Panc1 (cell line): ENCODE data around the gene PRKCA. TPM values are rescaled to one million over a fixed set of nuclear protein-coding genes. Genes with fewer than 3 reads are reported as not detected.

Experiments used
- ATAC-seq: fragments of 200-7000 bp; cut with Tn5 transposase; 2 replicates; pipeline ENCODE4 v1.9.1; 2020; ENCODE audit warnings: mild to moderate bottlenecking, moderate library complexity
- BruUV-seq: library from RNA; stranded (reverse); fragments of 400-500 nt; replicated peaks from 2 replicates; lab custom pipeline; 2021; lab: Mats Ljungman, UMichigan
- CTCF ChIA-PET: fragments of 300-600 bp; sonication (Branson Sonifier 250); formaldehyde crosslinking; loops from one replicate; lab custom pipeline; 2022; ENCODE audit warnings: antibody characterized with exemption; lab: Charles Lee
- POLR2A ChIA-PET: fragments of 300-600 bp; sonication (Branson Sonifier 250); formaldehyde crosslinking; loops from one replicate; lab custom pipeline; 2022; ENCODE audit warnings: antibody characterized with exemption; lab: Charles Lee
- DNase-seq: peaks from one replicate; pipeline ENCODE4 v3.0.0-alpha.2; 2010; ENCODE audit warnings: low read depth, low spot score
- H3K27ac ChIP-seq: 2 replicates; pipeline ENCODE4 v1.5.1; 2011; ENCODE audit warnings: mild to moderate bottlenecking, low read length, inconsistent platforms
- H3K27me3 ChIP-seq: fragments of 200-500 bp; sonication (Bioruptor generic); 2 replicates; pipeline ENCODE4 v1.6.0; 2014; ENCODE audit warnings: low read length, inconsistent platforms; ENCODE audit not compliant: control insufficient read depth, insufficient read depth
- H3K36me3 ChIP-seq: fragments of 200-500 bp; sonication (Bioruptor generic); 2 replicates; pipeline ENCODE4 v1.5.1; 2014; ENCODE audit warnings: inconsistent platforms, mild to moderate bottlenecking, low read length, moderate library complexity; ENCODE audit not compliant: control insufficient read depth, insufficient read depth
- H3K4me1 ChIP-seq: 2 replicates; pipeline ENCODE4 v1.5.1; 2011; ENCODE audit warnings: inconsistent platforms, mild to moderate bottlenecking, low read length, moderate library complexity; ENCODE audit not compliant: control insufficient read depth, insufficient read depth
- H3K4me3 ChIP-seq, 2 experiments: 2 replicates each; pipeline ENCODE4 v1.5.1; 2011 to 2012; ENCODE audit warnings: low read depth in 2 of 2, low read length in 2 of 2, mild to moderate bottlenecking in 2 of 2, inconsistent platforms in 1 of 2, moderate library complexity in 1 of 2
- H3K9me3 ChIP-seq: fragments of 200-500 bp; sonication (Bioruptor generic); 2 replicates; pipeline ENCODE4 v1.5.1; 2014; ENCODE audit warnings: low read depth, mild to moderate bottlenecking, inconsistent platforms, low read length, moderate library complexity; ENCODE audit not compliant: control insufficient read depth, insufficient read depth
- POLR2AphosphoS5 ChIP-seq: IDR thresholded peaks from 2 replicates; pipeline ENCODE4 v1.6.1; 2012; ENCODE audit warnings: mild to moderate bottlenecking, low read depth, low read length, moderate library complexity
- SIN3A ChIP-seq: IDR thresholded peaks from 2 replicates; pipeline ENCODE4 v1.6.1; 2012; ENCODE audit warnings: low read depth, mild to moderate bottlenecking, low read length, moderate library complexity, borderline replicate concordance; ENCODE audit not compliant: insufficient read depth
- TCF7L2 ChIP-seq: IDR thresholded peaks from 2 replicates; pipeline ENCODE4 v1.6.1; 2011; ENCODE audit warnings: mild to moderate bottlenecking, low read depth, low read length, inconsistent platforms
- in situ Hi-C: cut with HindIII; loops from 2 replicates; pipeline ENCODE4 v1.10.0; 2016; ENCODE audit warnings: low sequenced_read_pairs, low pct_unique_long_range_greater_than_20kb
- intact Hi-C: fragments of 100-400 bp; cut with micrococcal nuclease; formaldehyde crosslinking; loops from one replicate; pipeline ENCODE4 v1.10.0; 2022; ENCODE audit not compliant: unreplicated experiment
- total RNA-seq: library from RNA; stranded (reverse); gene quantifications from one replicate; pipeline ENCODE4 v1.2.1, GENCODE V29; 2021; ENCODE audit not compliant: unreplicated experiment
- TF ChIP-seq, protein P1 (sequence below): fragments of 450-650 bp; IDR thresholded peaks from 2 replicates; pipeline ENCODE4 v1.5.1; 2017; ENCODE audit warnings: mild to moderate bottlenecking
- TF ChIP-seq, protein P2 (sequence below), 2 experiments: IDR thresholded peaks; 2 replicates each; pipeline ENCODE4 v1.6.1; 2011 to 2012; ENCODE audit warnings: low read depth in 2 of 2, control low read depth in 1 of 2, low read length in 1 of 2, mild to moderate bottlenecking in 1 of 2, moderate library complexity in 1 of 2; ENCODE audit not compliant: insufficient read depth in 1 of 2

Gene PRKCA
- total RNA-seq, 1 experiment from 2014 or later = 53.0 TPM

DNA sequence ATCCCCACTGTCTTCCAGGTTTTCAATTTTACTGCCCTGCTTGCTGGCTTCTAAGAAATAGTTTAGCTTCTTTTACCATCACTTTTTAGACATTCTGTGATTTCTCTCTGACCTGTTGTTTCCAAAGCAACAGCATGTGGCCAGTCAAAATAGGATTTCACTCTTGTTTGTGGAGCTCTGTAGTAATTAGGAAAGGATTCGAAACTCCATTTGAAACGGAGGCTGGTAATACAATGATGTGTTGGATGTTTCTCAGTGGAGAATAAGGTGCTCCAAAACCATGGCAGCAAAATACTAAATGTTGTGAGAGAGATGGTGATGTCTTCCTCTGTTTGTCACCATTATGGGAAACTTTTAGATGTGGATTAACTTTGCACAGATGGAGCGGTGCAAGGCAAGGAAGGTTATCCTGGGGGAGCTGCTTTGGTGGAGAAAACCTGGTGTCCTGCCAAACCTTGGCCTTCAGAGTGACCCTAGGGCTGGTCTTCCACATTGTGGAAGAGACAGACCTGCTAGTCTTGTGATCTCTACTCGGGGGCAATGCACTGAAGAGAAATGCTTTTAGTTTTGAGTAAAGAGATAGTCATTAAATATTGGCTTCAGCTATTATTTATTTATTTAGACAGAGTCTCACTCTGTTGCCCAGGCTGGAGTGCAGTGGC, 79.4 kb downstream of the PRKCA start:
- BruUV-seq = no TSS peak
- in situ Hi-C loops (no loop called here), intact Hi-C loops (no loop called here)
- Histone ChIP-seq H3K36me3 (no peaks in the 10 kb centered on the region), H3K9me3 (no peaks in the 10 kb centered on the region), H3K4me1 (peaks cover 8% of the 10 kb centered on the region; the same call in 1 of the 2 replicates), H3K4me3 (no peak overlapping the region), H3K27ac (no peak overlapping the region), H3K27me3 (no peaks in the 10 kb centered on the region)
- TF ChIP-seq POLR2AphosphoS5 = no peak
- TF ChIP-seq, protein P1, sequence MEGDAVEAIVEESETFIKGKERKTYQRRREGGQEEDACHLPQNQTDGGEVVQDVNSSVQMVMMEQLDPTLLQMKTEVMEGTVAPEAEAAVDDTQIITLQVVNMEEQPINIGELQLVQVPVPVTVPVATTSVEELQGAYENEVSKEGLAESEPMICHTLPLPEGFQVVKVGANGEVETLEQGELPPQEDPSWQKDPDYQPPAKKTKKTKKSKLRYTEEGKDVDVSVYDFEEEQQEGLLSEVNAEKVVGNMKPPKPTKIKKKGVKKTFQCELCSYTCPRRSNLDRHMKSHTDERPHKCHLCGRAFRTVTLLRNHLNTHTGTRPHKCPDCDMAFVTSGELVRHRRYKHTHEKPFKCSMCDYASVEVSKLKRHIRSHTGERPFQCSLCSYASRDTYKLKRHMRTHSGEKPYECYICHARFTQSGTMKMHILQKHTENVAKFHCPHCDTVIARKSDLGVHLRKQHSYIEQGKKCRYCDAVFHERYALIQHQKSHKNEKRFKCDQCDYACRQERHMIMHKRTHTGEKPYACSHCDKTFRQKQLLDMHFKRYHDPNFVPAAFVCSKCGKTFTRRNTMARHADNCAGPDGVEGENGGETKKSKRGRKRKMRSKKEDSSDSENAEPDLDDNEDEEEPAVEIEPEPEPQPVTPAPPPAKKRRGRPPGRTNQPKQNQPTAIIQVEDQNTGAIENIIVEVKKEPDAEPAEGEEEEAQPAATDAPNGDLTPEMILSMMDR = no peak
- ChIA-PET POLR2A (no interaction called here), CTCF (no interaction called here)
- DNase-seq (no peak), ATAC-seq (no peak)

DNA sequence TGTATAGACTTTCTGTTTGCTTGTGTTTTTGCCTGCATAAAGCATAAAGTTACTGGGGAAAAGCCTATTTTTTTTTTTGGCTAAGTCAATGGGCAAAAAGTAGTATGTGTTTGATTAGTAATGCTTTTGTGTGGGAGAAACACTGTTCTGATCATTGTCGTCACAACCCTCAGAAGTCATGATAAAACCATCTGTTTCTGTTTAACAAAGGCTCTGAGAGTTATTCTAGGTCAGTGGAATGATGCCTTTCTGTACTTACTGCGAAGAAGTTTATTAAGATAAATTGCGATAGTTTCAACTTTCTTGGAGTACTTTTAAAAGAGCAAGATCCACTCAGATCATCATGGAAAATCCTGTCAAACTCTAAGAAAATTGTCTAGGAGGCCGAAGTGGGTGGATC, 80.9 kb downstream of the PRKCA start:
- H3K4me3 ChIP-seq = no peak overlapping the region
- in situ Hi-C loops = no loop called here
- POLR2A ChIA-PET = interaction anchor here (0.5 kb wide), 1 partner anchor 119 kb away, joined by 3 read pairs; no protein-coding TSS in a partner anchor
- no peaks in the 10 kb centered on the region for H3K36me3 ChIP-seq
- no peak for ATAC-seq
- no peak overlapping the region for H3K27ac ChIP-seq
- H3K27me3 ChIP-seq = no peaks in the 10 kb centered on the region
- CTCF ChIA-PET = no interaction called here
- no TSS peak for BruUV-seq
- TF ChIP-seq SIN3A (no peak), TCF7L2 (no peak)
- TF ChIP-seq, protein P2, sequence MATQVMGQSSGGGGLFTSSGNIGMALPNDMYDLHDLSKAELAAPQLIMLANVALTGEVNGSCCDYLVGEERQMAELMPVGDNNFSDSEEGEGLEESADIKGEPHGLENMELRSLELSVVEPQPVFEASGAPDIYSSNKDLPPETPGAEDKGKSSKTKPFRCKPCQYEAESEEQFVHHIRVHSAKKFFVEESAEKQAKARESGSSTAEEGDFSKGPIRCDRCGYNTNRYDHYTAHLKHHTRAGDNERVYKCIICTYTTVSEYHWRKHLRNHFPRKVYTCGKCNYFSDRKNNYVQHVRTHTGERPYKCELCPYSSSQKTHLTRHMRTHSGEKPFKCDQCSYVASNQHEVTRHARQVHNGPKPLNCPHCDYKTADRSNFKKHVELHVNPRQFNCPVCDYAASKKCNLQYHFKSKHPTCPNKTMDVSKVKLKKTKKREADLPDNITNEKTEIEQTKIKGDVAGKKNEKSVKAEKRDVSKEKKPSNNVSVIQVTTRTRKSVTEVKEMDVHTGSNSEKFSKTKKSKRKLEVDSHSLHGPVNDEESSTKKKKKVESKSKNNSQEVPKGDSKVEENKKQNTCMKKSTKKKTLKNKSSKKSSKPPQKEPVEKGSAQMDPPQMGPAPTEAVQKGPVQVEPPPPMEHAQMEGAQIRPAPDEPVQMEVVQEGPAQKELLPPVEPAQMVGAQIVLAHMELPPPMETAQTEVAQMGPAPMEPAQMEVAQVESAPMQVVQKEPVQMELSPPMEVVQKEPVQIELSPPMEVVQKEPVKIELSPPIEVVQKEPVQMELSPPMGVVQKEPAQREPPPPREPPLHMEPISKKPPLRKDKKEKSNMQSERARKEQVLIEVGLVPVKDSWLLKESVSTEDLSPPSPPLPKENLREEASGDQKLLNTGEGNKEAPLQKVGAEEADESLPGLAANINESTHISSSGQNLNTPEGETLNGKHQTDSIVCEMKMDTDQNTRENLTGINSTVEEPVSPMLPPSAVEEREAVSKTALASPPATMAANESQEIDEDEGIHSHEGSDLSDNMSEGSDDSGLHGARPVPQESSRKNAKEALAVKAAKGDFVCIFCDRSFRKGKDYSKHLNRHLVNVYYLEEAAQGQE (IDR thresholded peaks at IDR 0.05; ENCODE audit: insufficient read depth in 1 of 2, low read depth in 2 of 2, low read length in 1 of 2) = no peak
- TF ChIP-seq, protein P1 = no peak
- no peak for DNase-seq
- no peaks in the 10 kb centered on the region for H3K9me3 ChIP-seq
- intact Hi-C loops = no loop called here
- peaks cover 8% of the 10 kb centered on the region; the same call in 1 of the 2 replicates for H3K4me1 ChIP-seq
